DLD1 (cell line): ENCODE results near the gene RAET1G.
"Not testable (repeated sequence)": the region's sequence is repeated elsewhere in the genome, so short reads cannot be mapped to it uniquely, and the experiment has no call there.

Experiments used
- in situ Hi-C: cut with HindIII; loops from 2 replicates; pipeline ENCODE4 v1.10.0; 2017; ENCODE audit warnings: low sequenced_read_pairs

Gene RAET1G

DNA sequence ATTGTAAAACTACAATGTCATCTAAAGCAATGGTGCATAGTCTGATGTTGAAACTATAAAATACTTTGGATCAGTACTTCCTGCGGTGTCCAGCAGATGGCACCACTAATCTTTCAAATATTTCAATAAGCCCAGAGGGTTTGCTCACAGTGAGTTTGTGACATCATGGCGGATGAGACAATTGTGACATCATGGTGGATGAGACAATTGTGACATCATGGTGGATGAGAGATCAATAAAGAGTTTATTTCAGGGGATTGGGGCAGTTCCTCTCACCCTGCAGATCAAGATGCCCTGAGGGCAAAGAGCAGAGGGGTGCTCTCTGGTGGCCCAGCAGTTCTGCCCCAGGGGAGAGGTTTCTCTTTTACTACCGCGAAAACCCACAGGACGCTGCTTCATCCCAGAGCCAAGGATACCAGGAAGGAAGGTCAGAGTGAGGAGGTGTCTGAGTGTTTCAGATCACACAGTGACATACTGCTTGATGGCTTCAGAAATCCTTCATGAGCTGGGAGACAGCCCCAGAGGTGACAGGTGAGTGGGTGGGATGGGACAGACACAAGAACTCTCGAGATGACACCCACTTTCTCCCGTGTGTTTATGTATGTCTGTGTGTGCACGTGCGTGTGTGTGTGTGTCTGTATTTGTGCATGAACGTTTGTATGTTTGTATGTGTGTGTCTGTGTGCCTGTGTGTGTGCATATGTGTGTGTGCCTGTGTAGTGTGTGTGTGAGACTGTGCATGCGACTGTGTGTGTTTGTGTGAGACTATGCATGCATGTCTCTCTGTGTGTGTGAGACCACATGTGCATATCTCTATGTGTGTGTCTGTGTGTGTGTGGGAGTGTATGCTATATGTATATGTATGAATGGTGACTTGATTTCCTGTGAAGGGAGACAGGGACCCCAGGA is 11.6 kb upstream of the RAET1G start:
- in situ Hi-C loops: no loop called here

DNA sequence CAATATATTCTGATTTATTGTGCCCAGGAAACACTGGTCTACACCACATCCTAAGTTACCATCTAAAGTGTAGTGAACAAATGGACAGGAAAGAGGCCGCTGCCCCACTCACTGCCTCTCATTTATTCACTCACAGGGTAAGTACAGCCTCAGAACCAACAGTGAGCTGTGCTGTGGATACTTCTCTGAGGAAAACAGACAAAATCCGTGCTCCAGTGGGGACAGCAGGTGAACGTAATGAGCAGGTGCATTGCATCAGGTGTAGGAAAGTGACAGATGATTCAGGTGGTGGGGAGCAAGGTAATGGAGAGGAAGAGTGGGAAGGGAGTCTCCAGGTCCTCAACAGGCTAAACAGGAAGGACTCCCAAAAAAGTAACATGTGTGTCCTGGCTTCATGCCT is 10.5 kb upstream of the RAET1G start:
- in situ Hi-C loops: no loop called here

DNA sequence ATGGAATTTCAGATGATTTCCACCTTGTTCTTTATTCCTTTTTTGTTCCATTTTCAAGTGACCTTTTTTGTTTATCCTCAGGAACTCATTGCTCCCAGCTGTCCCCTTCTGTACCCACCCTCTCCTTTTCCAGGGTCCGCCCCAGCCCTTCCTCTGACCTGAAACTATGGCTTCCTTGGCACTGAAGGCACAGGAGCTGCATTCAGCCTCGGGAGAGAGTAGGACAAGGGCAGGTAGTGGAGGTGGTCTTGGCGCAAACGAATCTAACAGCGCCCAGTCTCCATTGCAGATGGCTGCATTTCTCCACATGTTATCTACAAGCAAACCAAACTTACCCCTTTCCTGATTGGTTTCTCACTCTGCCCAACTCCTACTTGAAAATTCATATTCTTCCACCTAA is 10.1 kb upstream of the RAET1G start:
- in situ Hi-C loops: no loop called here

DNA sequence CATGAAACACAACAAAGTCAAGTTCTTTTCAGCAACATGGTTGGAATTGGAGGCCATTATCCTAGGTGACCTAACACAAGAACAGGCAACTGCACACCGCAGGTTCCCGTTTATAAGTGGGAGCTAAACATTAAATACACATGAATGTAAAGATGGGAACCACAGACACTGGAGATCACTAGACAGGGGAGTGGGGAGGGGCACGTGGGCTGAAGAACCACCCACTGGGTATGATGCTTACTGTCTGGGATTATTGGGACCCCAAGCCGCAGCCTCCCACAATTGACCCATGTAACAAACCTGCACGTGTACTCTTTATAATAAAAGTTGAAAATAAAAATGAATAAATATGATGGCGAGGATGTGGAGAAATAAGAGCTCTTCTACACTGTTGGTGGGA is 8.6 kb upstream of the RAET1G start:
- in situ Hi-C loops: no loop called here

DNA sequence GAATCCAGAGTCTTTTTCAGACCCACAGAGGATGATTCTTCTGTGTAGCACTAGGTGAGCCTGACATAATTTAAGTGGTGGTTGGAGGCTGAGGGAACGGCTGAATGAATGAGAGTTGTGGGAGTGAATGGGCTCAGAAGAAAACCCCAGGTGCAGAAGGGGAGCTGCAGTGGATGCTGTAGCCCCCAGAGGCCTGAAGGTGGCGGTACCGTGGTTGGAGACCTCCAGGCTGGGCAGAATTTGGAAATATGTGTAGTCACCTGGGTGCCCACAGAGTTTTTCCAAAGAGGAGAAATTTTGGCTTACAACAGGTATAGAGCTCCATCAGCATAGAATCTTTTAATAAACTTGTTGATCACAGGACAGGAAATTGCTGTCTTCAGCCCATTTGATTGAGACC is 6.5 kb upstream of the RAET1G start:
- in situ Hi-C loops: no loop called here

DNA sequence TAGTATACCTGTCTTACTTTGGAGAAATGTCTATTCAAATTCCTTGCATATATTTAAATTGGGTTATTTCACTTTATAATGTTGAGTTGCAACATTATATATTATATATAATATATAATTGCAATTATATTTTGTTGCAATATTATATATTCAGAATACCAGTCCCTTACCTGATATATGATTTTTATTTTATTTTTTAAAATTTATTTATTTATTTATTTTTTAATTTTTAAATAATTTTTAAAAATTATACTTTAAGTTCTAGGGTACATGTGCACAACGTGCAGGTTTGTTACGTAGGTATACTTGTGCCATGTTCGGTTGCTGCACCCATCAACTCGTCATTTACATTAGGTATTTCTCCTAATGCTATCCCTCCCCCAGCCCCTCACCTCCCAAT is 4.1 kb upstream of the RAET1G start:
- in situ Hi-C loops: not testable (repeated sequence)

DNA sequence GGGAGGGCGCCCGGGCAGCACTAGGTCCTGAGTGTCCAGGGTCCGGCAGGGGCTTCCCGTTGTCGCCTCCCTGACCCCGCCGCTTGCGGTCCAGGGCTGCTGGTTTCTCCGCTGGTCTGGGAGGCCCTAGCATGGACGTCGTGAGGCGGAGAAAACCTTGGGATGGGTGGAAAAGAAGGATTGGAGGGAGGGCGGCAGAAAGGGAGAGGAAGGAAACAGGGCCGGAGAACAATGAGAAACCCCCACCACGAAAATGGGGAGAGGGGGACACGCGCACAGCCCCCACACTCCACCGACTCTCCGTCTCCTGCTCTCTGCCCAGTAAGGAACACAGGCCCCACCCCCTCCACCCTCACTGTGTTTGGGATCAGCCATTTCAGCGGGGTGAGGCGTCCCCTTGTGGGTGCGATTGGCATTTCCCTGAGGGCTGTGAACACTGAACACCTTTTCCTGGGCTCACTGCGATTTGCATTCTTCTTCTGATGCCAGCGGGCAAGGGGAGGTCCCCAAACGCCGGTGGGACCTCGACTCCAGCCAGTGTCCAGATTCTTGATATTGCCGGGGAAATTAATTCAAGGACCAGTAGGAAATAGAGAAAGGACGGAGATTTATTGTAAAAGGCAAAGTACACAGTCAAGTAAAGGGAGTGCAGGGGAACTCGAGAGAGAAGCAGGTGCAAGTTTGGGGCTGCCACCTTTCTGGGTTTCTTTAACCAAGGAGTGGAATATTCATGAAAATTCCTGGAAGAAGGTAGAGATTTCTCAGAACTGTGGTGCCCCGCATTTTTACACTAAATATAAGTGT is 3.3 kb upstream of the RAET1G start:
- in situ Hi-C loops: no loop called here

DNA sequence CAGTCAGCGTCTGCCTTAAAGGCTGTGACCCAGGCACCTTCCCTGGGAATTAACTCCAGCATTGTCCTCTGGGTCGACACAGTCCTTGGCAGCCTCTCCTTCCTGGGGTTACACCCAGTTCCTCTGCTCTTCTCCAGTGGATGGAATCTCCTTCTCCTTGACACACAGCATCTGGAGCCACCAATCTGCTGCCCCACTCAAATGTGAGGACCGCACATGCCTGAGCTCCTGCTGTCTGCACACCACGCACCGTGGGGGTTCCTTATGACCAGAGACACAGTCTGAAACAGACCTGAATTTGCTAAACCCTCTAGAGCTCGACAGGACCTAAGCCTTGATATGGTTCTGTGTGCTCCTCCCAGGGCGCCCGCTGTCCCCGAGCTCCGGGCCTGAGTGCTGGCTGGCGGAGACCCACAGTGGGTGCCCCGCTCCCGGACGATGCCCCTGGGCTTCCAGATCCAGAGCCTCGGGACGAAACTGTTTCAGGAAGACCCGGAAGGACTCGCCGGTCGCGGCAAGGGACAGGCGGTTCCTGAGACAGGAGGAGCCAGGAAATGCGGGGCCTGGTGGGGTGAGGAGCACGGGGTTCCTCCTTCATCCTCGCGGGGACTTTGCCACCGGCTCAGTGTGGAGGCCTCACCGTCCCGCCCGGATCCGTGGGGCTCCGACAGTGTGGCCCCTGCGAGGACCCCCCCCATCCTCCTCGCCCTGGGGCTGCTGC is 2.5 kb upstream of the RAET1G start:
- in situ Hi-C loops: no loop called here

DNA sequence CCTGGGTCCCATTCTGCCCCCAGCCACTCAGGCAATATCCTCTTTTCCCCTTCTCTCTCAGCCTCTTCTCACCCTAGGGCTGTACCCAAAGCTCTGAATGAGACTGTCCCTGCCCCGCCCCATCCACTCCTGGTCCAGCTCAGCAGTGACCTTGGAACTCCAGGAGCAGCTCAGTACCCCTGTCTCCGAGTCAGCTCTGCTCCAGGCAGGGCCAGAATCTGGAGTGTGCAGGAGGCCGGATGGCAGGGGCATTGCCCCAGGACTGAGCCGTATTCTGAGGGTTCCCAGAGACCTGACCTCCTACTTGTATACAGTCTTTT is 2.0 kb upstream of the RAET1G start:
- in situ Hi-C loops: no loop called here

DNA sequence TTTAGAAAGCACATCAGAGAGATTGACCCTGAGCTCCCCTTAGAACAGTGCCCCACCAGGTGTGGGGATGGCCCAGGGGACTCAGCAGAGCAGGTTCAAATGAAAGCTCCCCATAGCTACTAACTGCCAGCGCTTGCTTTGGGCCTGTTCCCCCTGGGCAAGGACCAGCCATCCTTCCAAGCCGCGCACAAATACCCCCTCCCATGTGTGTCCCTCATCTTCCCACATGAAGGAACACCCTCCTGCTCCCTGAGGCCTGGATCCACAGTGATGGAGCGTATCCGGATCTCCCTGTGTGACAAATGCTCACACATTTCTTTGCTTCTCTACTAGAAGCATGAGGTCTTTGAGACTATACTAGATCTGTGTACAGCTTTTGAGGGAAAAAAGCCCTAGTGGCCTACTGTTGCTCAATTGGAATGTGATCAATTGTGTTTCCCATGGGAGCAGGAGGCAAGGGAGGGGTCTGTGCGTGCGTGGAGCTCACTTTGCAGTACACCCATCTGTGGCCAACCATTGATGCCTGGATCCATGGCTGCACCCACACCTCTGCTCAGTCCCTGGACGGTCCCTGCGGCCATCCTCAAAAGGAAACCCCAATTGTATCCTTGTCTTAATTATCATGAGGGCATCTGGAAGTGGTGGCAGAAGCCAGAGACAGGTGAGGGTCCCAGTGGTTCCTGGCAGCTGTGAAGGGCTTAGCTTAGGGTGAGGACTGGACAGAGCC is 1.4 kb upstream of the RAET1G start:
- in situ Hi-C loops: no loop called here

DNA sequence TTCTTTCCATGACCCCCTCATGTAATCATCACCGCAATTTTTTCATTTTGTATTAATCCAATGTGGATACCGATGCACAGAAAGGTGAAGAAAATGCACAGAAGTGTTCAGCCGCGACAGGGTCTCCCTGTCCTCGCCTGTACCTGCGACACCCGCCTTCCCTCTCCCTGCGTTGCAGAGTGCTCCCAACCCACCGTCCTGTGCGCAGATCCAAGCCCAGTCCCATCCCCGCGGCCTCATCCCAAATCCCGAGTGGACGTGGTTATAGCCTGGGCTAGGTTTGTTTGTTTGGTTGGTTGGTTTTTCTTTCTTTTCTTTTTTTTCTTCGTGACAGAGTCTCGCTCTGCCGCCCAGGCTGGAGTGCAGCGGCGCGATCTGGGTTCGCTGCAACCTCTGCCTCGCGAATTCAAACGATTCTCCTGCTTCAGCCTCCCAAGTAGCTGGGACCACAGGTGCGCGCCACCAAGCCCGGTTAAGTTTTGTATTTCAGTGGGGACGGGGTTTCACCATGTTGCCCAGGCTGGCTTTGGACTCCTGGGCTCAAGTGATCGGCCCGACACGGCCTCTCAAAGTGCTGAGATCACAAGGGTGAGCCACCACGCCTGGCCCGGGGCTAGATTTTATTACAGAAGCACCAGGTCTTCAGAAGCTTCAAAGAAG is 536 bp upstream of the RAET1G start:
- in situ Hi-C loops: no loop called here

DNA sequence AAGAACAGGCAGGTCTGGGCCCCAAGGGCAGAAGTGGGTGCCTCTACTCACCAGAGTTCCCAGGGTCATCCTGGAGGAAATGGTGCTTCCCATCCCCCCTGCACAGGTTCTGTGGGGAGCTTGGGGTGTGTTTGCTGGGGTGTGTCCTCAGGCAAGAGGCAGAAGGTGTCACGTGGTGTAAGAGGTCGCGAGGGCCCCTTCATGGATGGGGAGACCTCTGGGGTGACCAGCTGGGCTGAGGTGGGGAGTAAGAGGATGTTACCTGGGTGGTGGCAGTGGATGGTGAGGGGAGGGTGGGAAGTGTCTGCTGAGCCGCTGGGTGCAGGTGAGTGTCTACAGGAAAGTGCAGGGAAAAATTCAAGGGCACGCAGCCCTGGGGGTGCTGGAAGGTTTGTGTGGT is 830 bp downstream of the RAET1G start:
- in situ Hi-C loops: not testable (repeated sequence)

DNA sequence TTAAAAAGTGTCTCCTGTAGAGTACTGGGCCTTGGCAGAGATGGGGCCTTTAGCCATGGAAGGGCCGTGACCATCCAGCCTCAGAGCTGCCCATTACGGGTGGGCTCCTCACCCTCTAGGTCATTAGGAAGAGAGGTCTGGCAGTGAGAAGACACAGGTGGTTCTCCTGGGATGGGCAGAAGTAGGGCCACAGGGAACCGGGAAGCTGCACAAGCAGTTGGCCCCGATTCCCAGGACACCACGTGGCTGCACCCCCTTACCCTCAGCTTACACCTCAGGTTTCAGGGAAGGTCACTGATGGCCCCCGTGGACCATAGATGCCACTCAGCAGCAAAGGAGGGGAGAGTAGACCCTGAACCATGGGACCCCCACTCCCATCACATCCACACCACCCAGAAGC is 1.6 kb downstream of the RAET1G start:
- in situ Hi-C loops: no loop called here

DNA sequence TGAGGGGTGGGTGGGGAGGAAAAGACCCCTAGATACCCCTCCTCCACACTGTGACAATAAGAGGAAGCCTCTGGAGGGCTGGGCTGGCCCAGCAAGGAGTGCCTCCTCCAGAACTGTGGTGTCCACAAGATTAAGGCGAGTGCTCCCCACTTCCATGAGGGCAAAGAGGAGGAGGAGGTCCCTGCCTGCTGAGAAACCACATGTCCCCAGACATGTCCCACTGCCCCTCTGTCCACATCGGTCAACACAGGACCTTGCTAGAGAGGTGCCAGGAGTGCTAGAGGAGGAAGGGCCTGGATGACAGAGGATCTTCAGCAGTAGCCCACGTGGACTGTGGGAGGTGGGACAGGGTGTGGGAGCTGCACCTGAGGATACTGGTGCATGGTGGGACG is 3.1 kb downstream of the RAET1G start:
- in situ Hi-C loops: no loop called here

DNA sequence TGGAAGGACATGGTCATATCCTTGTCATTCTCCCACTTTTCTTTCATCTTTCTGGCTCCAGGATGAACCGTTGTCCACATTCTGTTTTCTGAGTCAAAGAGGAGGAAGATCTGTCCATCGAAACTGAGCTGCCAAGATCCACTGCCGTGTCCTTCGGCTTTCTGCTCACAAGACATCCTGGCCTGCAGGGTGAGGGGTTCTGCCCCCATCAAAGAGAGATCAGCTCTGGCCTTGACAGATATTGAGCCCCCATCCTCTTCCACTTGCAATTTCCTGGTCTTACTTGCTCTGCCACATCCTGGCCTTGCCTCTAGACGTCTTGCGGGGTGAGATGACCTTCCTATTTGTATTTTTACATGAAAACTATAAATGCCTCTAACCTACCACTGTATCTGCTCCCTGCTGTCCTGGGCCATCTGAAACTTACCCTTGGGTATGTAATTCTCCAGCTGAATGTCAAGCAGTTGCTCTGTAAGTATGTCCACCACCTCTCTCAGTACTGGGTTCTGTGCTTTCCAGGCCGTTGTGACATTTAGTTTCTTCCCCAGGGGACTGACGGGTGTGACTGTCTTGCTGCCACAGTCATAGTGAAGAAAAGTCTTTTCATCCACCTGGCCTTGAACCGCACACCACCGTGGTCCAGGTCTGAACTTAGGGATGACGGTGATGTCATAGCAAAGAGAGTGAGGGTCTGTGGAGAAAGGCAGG is 3.6 kb downstream of the RAET1G start:
- in situ Hi-C loops: not testable (repeated sequence)

DNA sequence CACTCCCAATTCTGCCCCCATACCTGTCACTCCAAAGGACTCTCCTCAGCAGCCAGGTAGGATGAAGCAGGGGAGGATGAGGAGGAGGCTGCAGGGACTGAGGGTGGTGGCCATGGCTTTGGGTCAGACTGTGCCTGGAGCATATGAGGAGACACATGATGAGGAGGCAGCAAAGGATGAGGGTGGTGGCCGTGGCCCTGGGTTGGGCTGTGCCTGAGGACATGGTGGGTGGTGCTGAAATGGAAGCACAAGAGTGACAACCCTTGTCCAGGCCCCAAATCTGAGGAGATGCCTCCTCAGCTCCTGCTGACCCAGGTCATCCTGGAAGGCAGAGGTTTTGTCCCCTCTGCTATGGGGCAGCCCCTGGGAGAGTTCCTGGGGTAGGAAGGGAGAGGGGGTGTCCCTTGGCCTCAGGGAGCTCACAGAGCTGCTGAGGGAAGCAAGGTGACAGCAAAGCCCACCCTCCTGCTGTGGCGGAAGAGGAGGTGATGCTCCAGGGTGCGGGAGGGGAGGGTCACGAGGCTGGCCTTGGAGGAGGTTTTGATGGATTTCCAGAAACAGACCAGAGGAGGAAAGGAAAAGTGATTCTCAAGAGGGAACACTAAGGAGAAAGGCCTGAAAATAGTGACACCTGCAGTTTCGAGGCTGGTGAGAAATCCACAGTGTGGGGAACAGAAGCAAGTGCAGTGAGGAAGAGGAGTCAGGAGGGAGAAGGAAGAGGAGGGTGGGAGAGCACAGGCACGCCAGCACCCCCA is 4.6 kb downstream of the RAET1G start:
- in situ Hi-C loops: no loop called here

DNA sequence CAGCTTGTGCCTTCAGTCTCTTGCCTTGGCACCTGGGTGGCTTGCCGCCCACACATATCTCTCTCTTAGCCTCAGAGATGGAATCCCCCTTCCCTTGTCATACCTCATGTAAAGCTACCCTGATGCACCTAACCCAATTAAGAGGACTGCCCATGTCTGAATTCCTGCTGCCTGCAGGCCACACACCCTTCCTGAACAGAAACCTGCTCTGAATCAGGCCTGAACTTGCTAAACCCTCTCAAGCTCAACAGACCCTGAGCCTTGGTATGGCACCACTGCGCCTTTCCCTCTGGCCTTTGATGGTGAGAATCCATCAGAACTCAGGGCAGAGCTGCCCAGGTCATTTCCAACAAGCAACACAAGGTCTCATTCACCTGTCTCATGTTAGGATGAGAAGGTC is 5.2 kb downstream of the RAET1G start:
- in situ Hi-C loops: no loop called here

DNA sequence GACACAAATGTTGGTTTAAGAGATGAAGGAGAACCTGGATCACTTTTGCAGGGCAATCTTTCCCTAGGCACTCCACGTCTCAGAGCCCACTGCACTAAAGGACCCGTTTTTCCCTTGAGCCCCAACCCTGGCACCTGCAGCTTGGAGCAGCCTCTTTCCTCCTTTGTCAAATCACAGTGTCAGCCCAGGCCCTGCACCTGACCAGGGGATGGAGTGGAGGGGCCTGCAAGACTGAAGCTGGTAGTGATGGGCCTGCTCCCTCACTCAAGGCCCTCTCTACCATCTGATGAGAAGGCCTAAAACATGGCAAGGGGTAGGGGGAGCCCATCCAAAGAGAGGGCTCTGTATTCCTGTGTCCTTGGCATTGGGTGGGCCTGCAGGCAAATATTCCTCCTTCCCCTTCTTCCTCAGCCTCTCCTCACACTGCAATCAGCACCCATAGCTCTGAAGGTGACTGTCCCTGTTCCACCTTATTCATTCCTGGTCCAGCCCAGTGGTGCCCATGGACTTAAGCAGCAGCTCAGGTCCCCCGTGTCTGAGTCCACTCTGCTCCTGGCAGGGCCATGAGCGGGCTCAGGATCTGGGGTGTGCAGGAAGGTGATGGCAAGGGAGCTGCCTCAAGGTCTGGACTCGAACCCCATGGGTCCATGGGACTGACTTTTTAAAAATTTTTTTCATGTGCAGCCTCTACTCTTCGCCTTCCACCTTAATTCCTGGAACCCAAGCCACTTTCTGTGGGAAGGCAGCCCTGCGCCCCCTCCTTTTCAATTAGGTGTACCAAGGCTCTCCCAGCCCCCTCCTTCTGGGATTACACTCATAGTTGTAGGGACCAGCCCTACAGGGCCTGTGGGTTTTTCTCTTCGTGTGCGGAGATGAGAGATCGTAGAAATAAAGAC is 6.7 kb downstream of the RAET1G start:
- in situ Hi-C loops: no loop called here
